Neural crest cell (in vitro differentiated cells): Measurements from ENCODE around the gene H2AZ1. TPM values are rescaled to one million over a fixed set of nuclear protein-coding genes. Genes with fewer than 3 reads are reported as not detected.

Experiments used
- DNase-seq: peaks from one replicate; pipeline ENCODE4 v3.0.0; 2021; ENCODE audit warnings: low read depth, mixed read lengths, low spot score
- H3K27ac Mint-ChIP-seq: one replicate; pipeline ENCODE4 v1.8.0; 2021; ENCODE audit warnings: mild to moderate bottlenecking, mixed read lengths; ENCODE audit not compliant: unreplicated experiment
- H3K27me3 Mint-ChIP-seq: 2 replicates; pipeline ENCODE4 v1.8.0; 2021; ENCODE audit warnings: low read depth, mild to moderate bottlenecking, mixed read lengths
- H3K36me3 Mint-ChIP-seq: 2 replicates; pipeline ENCODE4 v1.8.0; 2021; ENCODE audit warnings: low read depth, mild to moderate bottlenecking, mixed read lengths
- H3K4me1 Mint-ChIP-seq: 2 replicates; pipeline ENCODE4 v1.8.0; 2021; ENCODE audit warnings: mixed read lengths
- H3K4me3 Mint-ChIP-seq: one replicate; pipeline ENCODE4 v1.8.0; 2021; ENCODE audit warnings: mild to moderate bottlenecking, mixed read lengths
- H3K9me3 Mint-ChIP-seq: 2 replicates; pipeline ENCODE4 v1.8.0; 2021; ENCODE audit warnings: mixed read lengths
- total RNA-seq: library from RNA; stranded (reverse); gene quantifications from 2 replicates; pipeline ENCODE4 v1.2.1, GENCODE V29; 2021
- TF ChIP-seq, protein P1 (sequence below): fragments of 200-600 bp; sonication (generic); conservative IDR thresholded peaks from 2 replicates; pipeline ENCODE4 v1.5.0; 2021; ENCODE audit warnings: antibody characterized with exemption, mild to moderate bottlenecking

The H2AZ1 gene
- total RNA-seq, 1 donor from 2014 or later: 801 TPM

GRCh38 chr4:99921174-99921573, 28.9 kb downstream of the H2AZ1 start:
- TF ChIP-seq, protein P1, sequence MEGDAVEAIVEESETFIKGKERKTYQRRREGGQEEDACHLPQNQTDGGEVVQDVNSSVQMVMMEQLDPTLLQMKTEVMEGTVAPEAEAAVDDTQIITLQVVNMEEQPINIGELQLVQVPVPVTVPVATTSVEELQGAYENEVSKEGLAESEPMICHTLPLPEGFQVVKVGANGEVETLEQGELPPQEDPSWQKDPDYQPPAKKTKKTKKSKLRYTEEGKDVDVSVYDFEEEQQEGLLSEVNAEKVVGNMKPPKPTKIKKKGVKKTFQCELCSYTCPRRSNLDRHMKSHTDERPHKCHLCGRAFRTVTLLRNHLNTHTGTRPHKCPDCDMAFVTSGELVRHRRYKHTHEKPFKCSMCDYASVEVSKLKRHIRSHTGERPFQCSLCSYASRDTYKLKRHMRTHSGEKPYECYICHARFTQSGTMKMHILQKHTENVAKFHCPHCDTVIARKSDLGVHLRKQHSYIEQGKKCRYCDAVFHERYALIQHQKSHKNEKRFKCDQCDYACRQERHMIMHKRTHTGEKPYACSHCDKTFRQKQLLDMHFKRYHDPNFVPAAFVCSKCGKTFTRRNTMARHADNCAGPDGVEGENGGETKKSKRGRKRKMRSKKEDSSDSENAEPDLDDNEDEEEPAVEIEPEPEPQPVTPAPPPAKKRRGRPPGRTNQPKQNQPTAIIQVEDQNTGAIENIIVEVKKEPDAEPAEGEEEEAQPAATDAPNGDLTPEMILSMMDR: no peak
- Mint-ChIP-seq H3K9me3 (peaks cover 3% of the 10 kb centered on the region), H3K27me3 (no peaks in the 10 kb centered on the region), H3K36me3 (peaks cover 13% of the 10 kb centered on the region), H3K27ac (no peak overlapping the region), H3K4me1 (no peaks in the 10 kb centered on the region), H3K4me3 (no peak overlapping the region)
- no peak for DNase-seq

DNA sequence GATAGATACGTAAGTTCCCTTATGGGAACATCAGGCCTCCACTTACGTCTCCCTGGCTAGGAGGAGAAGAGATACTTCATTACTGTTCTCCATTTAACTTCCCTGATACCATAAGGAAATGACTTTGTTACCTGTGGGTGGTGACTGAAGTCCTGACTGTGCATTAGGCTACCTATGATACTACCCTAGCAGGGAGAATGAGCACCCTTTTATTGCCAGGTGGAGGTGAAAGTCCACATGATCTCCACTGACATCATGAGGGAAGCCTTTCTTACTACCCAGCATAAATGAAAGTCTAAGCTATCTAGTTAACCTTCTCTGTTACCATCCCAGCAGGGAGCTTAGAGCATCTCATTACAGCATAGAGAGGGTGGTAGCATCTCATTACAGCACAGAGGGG, 31.4 kb downstream of the H2AZ1 start:
- DNase-seq: no peak
- TF ChIP-seq, protein P1: no peak
- H3K4me1 Mint-ChIP-seq: no peaks in the 10 kb centered on the region
- H3K4me3 Mint-ChIP-seq: no peak overlapping the region
- H3K36me3 Mint-ChIP-seq: peaks cover 29% of the 10 kb centered on the region
- no peak overlapping the region for H3K27ac Mint-ChIP-seq
- H3K27me3 Mint-ChIP-seq: no peaks in the 10 kb centered on the region
- H3K9me3 Mint-ChIP-seq: peaks cover 5% of the 10 kb centered on the region

DNA sequence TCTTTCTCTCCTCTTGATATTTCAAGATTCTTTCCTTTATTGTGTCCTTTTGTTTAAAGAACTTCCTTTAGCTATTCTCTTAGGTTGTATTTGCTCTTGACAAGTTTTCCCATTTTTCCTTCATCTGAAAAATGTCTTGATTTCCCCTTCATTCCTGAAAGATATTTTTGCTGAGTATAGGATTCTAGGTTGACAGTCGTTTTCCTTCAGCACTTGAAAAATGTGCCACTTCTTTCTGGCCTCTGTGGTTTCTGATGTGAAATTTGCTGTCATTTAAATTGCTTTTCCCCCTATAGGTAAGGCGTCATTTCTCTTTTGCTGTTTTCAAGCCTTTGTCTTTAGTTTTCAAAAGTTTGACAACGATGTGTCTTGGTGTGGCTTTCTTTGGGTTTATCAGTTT, 32.5 kb downstream of the H2AZ1 start:
- Mint-ChIP-seq H3K9me3 (peaks cover 5% of the 10 kb centered on the region), H3K4me3 (no peak overlapping the region), H3K27me3 (no peaks in the 10 kb centered on the region), H3K36me3 (peaks cover 31% of the 10 kb centered on the region), H3K27ac (no peak overlapping the region), H3K4me1 (no peaks in the 10 kb centered on the region)
- TF ChIP-seq, protein P1: no peak
- no peak for DNase-seq

- TF ChIP-seq, protein P1: no peak
- Mint-ChIP-seq H3K27ac (no peak overlapping the region), H3K4me1 (no peaks in the 10 kb centered on the region), H3K4me3 (no peak overlapping the region), H3K9me3 (peaks cover 5% of the 10 kb centered on the region), H3K36me3 (peaks cover 29% of the 10 kb centered on the region), H3K27me3 (no peaks in the 10 kb centered on the region)
- no peak for DNase-seq
These were observed 34.6 kb downstream of the H2AZ1 start for GRCh38 chr4:99915449-99915848.

Other genes with a start within 250 kb of the H2AZ1 start
- not detected in 2 replicates for gene DAPP1, start 133.4 kb downstream of the H2AZ1 start, total RNA-seq
- gene LAMTOR3, start 55.8 kb downstream of the H2AZ1 start, total RNA-seq: 38.9 and 41.8 TPM in 2 replicates
- 34.2 and 37.0 TPM in 2 replicates for gene DNAJB14, start 3.7 kb downstream of the H2AZ1 start, total RNA-seq
- gene DDIT4L, start 240.2 kb upstream of the H2AZ1 start, total RNA-seq: 0.14 and 0.18 TPM in 2 replicates